ENCODE data around the gene BEND6. TPM values are rescaled to one million over a fixed set of nuclear protein-coding genes. Genes with fewer than 3 reads are reported as not detected.

Gene BEND6

DNA sequence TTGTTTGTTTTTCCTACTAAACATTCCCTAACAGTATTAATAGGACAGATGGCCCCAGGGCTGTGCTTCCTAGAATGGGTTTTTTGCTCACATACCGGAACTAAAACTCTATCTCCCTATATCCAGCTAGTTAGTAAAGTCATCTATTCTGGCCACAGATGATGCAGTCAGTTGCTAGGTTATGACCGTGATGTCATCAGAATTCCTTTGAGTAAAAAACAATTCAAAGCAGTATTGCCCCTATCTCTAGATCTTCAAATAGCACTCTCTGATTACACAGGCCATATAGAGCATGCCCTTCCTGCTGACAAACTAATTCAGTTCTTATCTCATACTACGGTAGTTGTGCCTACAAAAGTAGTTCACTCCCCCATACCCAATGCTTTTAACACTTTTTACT is 117.2 kb downstream of the BEND6 start:
- Histone ChIP-seq H3K4me2 (ENCODE audit: low read length) (no peak overlapping the region), H3K36me3 (ENCODE audit: insufficient read depth, low read length) (peaks cover 3% of the 10 kb centered on the region), H3K9ac (ENCODE audit: low read depth, low read length) (no peak overlapping the region), H3K4me3 (ENCODE audit: low read length) (no peak overlapping the region), H3K9me3 (replicated peaks; ENCODE audit: low read length) (no peaks in the 10 kb centered on the region), H3K27me3 (ENCODE audit: control insufficient read depth, insufficient read depth, low read length) (no peaks in the 10 kb centered on the region), H3K4me1 (ENCODE audit: control insufficient read depth, insufficient read depth, low read length) (no peaks in the 10 kb centered on the region)

DNA sequence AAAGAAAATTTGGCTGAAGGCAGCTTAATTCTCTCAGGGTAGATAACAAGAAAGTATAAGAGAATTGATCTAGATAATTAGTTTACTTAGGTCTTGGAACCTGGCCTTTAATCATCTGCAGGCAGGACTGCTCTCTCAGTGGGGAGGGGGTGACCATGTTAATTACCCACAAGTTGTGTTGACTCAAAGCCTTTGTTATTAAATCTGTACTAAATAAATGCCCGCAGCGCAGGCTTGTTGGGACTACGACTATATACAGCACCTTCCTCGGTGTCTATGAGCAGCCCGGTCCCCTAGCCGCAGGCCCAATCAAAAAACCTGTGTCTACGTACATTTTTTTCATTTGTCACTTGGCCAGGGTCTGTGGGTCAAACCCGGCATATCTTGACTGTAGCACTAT is 119.5 kb downstream of the BEND6 start:
- Histone ChIP-seq H3K4me1 (ENCODE audit: control insufficient read depth, insufficient read depth, low read length) (no peaks in the 10 kb centered on the region), H3K27me3 (ENCODE audit: control insufficient read depth, insufficient read depth, low read length) (no peaks in the 10 kb centered on the region), H3K9ac (ENCODE audit: low read depth, low read length) (no peak overlapping the region), H3K4me2 (ENCODE audit: low read length) (no peak overlapping the region), H3K36me3 (ENCODE audit: insufficient read depth, low read length) (peaks cover 3% of the 10 kb centered on the region), H3K9me3 (replicated peaks; ENCODE audit: low read length) (no peaks in the 10 kb centered on the region), H3K4me3 (ENCODE audit: low read length) (no peak overlapping the region)

DNA sequence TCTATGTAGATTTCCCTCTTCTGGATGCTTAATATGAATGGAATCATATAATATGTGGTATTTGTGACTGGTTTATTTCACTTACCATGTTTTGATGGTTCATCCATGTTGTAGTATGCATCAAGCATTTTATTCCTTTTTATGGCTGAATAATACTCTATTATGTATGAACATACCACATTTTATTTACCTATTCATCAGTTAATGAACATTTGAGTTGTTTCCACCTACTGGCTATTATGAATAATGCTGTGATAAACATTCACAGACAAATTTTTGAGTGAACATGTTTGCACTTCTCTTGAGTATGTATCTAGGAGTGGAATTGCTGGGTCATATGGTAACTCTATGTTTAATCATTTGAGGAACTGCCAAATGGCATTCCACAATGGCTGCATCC is 120.2 kb downstream of the BEND6 start:
- Histone ChIP-seq H3K4me2 (ENCODE audit: low read length) (no peak overlapping the region), H3K4me3 (ENCODE audit: low read length) (no peak overlapping the region), H3K4me1 (ENCODE audit: control insufficient read depth, insufficient read depth, low read length) (no peaks in the 10 kb centered on the region), H3K36me3 (ENCODE audit: insufficient read depth, low read length) (peaks cover 3% of the 10 kb centered on the region), H3K9ac (ENCODE audit: low read depth, low read length) (no peak overlapping the region), H3K9me3 (replicated peaks; ENCODE audit: low read length) (no peaks in the 10 kb centered on the region), H3K27me3 (ENCODE audit: control insufficient read depth, insufficient read depth, low read length) (no peaks in the 10 kb centered on the region)

Small RNAs within 50 kb of the gene (small RNA-seq; reads per million reads assigned to genes)
- gene FTH1P15 (not detected), gene RNU6-626P (not detected)
